Liver (tissue), 9 donors: Measurements from ENCODE around the gene GAS7. TPM values are rescaled to one million over a fixed set of nuclear protein-coding genes. Genes with fewer than 3 reads are reported as not detected.

Source experiments
- DNase-seq: peaks from one replicate; pipeline ENCODE4 v3.0.0-alpha.2; 2017; ENCODE audit warnings: low spot score
- H3K27ac ChIP-seq, 2 donors: one replicate each; pipeline ENCODE4 v1.7.0; 2013; ENCODE audit warnings: inconsistent platforms in 2 of 2, low read length in 2 of 2, control low read depth in 1 of 2, low read depth in 1 of 2, mild to moderate bottlenecking in 1 of 2
- H3K27me3 ChIP-seq, 4 donors: one replicate each; pipeline versions ENCODE4 v1.6.1 to v1.7.0; 2013; ENCODE audit warnings: low read length in 3 of 4, inconsistent platforms in 1 of 4, mild to moderate bottlenecking in 1 of 4, moderate library complexity in 1 of 4; ENCODE audit not compliant: control insufficient read depth in 4 of 4, insufficient read depth in 4 of 4
- H3K36me3 ChIP-seq, 4 donors: one replicate each; pipeline versions ENCODE4 v1.6.1 to v1.7.0; 2013; ENCODE audit warnings: low read length in 3 of 4, mild to moderate bottlenecking in 3 of 4, low read depth in 1 of 4, moderate library complexity in 1 of 4; ENCODE audit not compliant: control insufficient read depth in 4 of 4, insufficient read depth in 3 of 4
- H3K4me1 ChIP-seq, 4 donors: one replicate each; pipeline versions ENCODE4 v1.6.1 to v1.7.0; 2013; ENCODE audit warnings: low read length in 3 of 4, mild to moderate bottlenecking in 3 of 4, moderate library complexity in 1 of 4; ENCODE audit not compliant: control insufficient read depth in 4 of 4, insufficient read depth in 4 of 4
- H3K4me3 ChIP-seq, 3 donors: one replicate each; pipeline versions ENCODE4 v1.6.1 to v1.7.0; 2013; ENCODE audit warnings: low read length in 3 of 3, control low read depth in 1 of 3, low read depth in 1 of 3, mild to moderate bottlenecking in 1 of 3
- H3K9ac ChIP-seq, 2 donors: one replicate each; pipeline ENCODE4 v1.7.0; 2013; ENCODE audit warnings: low read length in 2 of 2, mild to moderate bottlenecking in 2 of 2, moderate library complexity in 2 of 2, control low read depth in 1 of 2, low read depth in 1 of 2
- H3K9me3 ChIP-seq, 4 donors: one replicate each; pipeline versions ENCODE4 v1.6.1 to v1.7.0; 2013; ENCODE audit warnings: low read length in 3 of 4; ENCODE audit not compliant: control insufficient read depth in 4 of 4
- EGR1 ChIP-seq, 2 donors: IDR thresholded peaks; 2 replicates each; pipeline ENCODE4 v1.6.1; 2016 to 2018; ENCODE audit warnings: antibody characterized with exemption in 2 of 2, low read depth in 2 of 2
- FOXA1 ChIP-seq: IDR thresholded peaks from 2 replicates; pipeline ENCODE4 v1.6.1; 2016; ENCODE audit warnings: antibody characterized with exemption
- FOXA2 ChIP-seq: IDR thresholded peaks from 2 replicates; pipeline ENCODE4 v1.6.1; 2016; ENCODE audit warnings: antibody characterized with exemption
- GABPA ChIP-seq, 2 donors: IDR thresholded peaks in 1 of 2; conservative IDR thresholded peaks in 1 of 2; 2 replicates each; pipeline ENCODE4 v1.6.1; 2016; ENCODE audit warnings: antibody characterized with exemption in 2 of 2, mild to moderate bottlenecking in 1 of 2, moderate library complexity in 1 of 2
- HNF4A ChIP-seq, 2 donors: conservative IDR thresholded peaks; 2 replicates each; pipeline ENCODE4 v1.6.1; 2016; ENCODE audit warnings: antibody characterized with exemption in 2 of 2, mild to moderate bottlenecking in 2 of 2
- HNF4G ChIP-seq: IDR thresholded peaks from 2 replicates; pipeline ENCODE4 v1.6.1; 2016; ENCODE audit warnings: antibody characterized with exemption
- JUND ChIP-seq, 2 donors: IDR thresholded peaks; 2 replicates each; pipeline ENCODE4 v1.6.1; 2016; ENCODE audit warnings: antibody characterized with exemption in 2 of 2
- NR2F2 ChIP-seq: IDR thresholded peaks from 2 replicates; pipeline ENCODE4 v1.6.1; 2016; ENCODE audit warnings: antibody characterized with exemption
- RAD21 ChIP-seq, 2 donors: IDR thresholded peaks; 2 replicates each; pipeline ENCODE4 v1.6.1; 2016; ENCODE audit warnings: antibody characterized with exemption in 2 of 2, mild to moderate bottlenecking in 2 of 2
- REST ChIP-seq: IDR thresholded peaks from 2 replicates; pipeline ENCODE4 v1.6.1; 2016; ENCODE audit warnings: antibody characterized with exemption, mild to moderate bottlenecking
- RXRA ChIP-seq, 2 donors: IDR thresholded peaks; 2 replicates each; pipeline ENCODE4 v1.6.1; 2017 to 2018; ENCODE audit warnings: antibody characterized with exemption in 2 of 2, mild to moderate bottlenecking in 1 of 2
- SP1 ChIP-seq: IDR thresholded peaks from 2 replicates; pipeline ENCODE4 v1.6.1; 2018; ENCODE audit warnings: antibody characterized with exemption, mild to moderate bottlenecking
- TAF1 ChIP-seq: conservative IDR thresholded peaks from 2 replicates; pipeline ENCODE4 v1.6.1; 2016; ENCODE audit warnings: antibody characterized with exemption, mild to moderate bottlenecking
- YY1 ChIP-seq: IDR thresholded peaks from 2 replicates; pipeline ENCODE4 v1.6.1; 2016; ENCODE audit warnings: antibody characterized with exemption, mild to moderate bottlenecking
- ZBTB33 ChIP-seq: IDR thresholded peaks from 2 replicates; pipeline ENCODE4 v1.6.1; 2016; ENCODE audit warnings: antibody characterized with exemption
- WGBS: extraction: QIAGEN DNeasy Blood & Tissue Kit; methylation state at CpG from one replicate; pipeline ENCODE4 v1.1.7; 2013; 5-methylcytosine and 5-hydroxymethylcytosine counted together
- polyA plus RNA-seq, 2 donors: library from polyadenylated mRNA; stranded (reverse) in 1 of 2; unstranded in 1 of 2; fragments of 200-250 nt in 1 of 2; fragments of >200 nt in 1 of 2; fragmentation: Nextera tagmentation in 1 of 2; extraction: Ambion mirVana in 1 of 2; gene quantifications; one replicate each; pipeline versions ENCODE4 v1.2.1 to v1.2.3, GENCODE V29; 2013 to 2015
- total RNA-seq, 2 donors: library from RNA; depleted of rRNA; stranded (reverse); fragments of >200 nt; gene quantifications; one replicate each; pipeline ENCODE4 v1.2.3, GENCODE V29; 2014
- TF ChIP-seq, protein P1 (sequence below): IDR thresholded peaks from 2 replicates; pipeline ENCODE4 v1.6.1; 2016; ENCODE audit warnings: antibody characterized with exemption
- TF ChIP-seq, protein P2 (sequence below): IDR thresholded peaks from 2 replicates; pipeline ENCODE4 v1.6.1; 2016; ENCODE audit warnings: antibody characterized with exemption
- TF ChIP-seq, protein P3 (sequence below): fragments of 150-350 bp; IDR thresholded peaks from 2 replicates; pipeline ENCODE4 v1.5.1; 2017; ENCODE audit warnings: improper control_type of control experiment, low read depth, low read length; ENCODE audit not compliant: missing input control
- donor health status: healthy.
- donor health status: healthy.
- donor health status: healthy.
- donor health status: healthy.
- donor health status: healthy.

GAS7 gene
- total and polyA plus RNA-seq, 4 donors = 0.79 to 6.1 (median 2.5) TPM

GRCh38 chr17:10087355-10087754, 111.1 kb downstream of the GAS7 start:
- TF ChIP-seq HNF4A (conservative IDR thresholded peaks at IDR 0.05) (no peak), TAF1 (no peak), RXRA (IDR thresholded peaks at IDR 0.05) (no peak), NR2F2 (no peak), SP1 (no peak), JUND (IDR thresholded peaks at IDR 0.05) (no peak), FOXA2 (no peak), ZBTB33 (no peak), EGR1 (IDR thresholded peaks at IDR 0.05; ENCODE audit: low read depth in 2 of 2) (no peak), GABPA (IDR thresholded peaks at IDR 0.05 in 1 of 2, conservative IDR thresholded peaks at IDR 0.05 in 1 of 2) (no peak), RAD21 (IDR thresholded peaks at IDR 0.05) (no peak), YY1 (no peak), REST (no peak), HNF4G (no peak), FOXA1 (no peak)
- TF ChIP-seq, protein P1, sequence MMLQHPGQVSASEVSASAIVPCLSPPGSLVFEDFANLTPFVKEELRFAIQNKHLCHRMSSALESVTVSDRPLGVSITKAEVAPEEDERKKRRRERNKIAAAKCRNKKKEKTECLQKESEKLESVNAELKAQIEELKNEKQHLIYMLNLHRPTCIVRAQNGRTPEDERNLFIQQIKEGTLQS = no peak
- TF ChIP-seq, protein P2, sequence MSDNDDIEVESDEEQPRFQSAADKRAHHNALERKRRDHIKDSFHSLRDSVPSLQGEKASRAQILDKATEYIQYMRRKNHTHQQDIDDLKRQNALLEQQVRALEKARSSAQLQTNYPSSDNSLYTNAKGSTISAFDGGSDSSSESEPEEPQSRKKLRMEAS = no peak
- TF ChIP-seq, protein P3, sequence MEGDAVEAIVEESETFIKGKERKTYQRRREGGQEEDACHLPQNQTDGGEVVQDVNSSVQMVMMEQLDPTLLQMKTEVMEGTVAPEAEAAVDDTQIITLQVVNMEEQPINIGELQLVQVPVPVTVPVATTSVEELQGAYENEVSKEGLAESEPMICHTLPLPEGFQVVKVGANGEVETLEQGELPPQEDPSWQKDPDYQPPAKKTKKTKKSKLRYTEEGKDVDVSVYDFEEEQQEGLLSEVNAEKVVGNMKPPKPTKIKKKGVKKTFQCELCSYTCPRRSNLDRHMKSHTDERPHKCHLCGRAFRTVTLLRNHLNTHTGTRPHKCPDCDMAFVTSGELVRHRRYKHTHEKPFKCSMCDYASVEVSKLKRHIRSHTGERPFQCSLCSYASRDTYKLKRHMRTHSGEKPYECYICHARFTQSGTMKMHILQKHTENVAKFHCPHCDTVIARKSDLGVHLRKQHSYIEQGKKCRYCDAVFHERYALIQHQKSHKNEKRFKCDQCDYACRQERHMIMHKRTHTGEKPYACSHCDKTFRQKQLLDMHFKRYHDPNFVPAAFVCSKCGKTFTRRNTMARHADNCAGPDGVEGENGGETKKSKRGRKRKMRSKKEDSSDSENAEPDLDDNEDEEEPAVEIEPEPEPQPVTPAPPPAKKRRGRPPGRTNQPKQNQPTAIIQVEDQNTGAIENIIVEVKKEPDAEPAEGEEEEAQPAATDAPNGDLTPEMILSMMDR = no peak
- peaks cover 0 to 11% (median 2%) of the 10 kb centered on the region in 4 donors for H3K9me3 ChIP-seq
- 56% methylated on average over 3 of the region's 3 CpGs for WGBS
- no peak overlapping the region for H3K9ac ChIP-seq
- H3K36me3 ChIP-seq = no peaks in the 10 kb centered on the region
- H3K4me1 ChIP-seq = peaks cover 0 to 3% (median 0%) of the 10 kb centered on the region in 4 donors
- DNase-seq = no peak
- H3K27ac ChIP-seq = no peak overlapping the region
- H3K4me3 ChIP-seq = no peak overlapping the region
- peaks cover 0 to 3% (median 0%) of the 10 kb centered on the region in 4 donors for H3K27me3 ChIP-seq
